ENCODE results near the gene GGNBP2.
A peak's percentile ranks its signal among the peaks of the same experiment; 100 is the strongest.
"Not testable (repeated sequence)": the region's sequence is repeated elsewhere in the genome, so short reads cannot be mapped to it uniquely, and the experiment has no call there.

Gene GGNBP2

GRCh38 chr17:36544307-36545076 lies at the start of gene GGNBP2:
Gene GGNBP2 (plus strand): TSS chr17:36544919. CDS start chr17:36545725, 806 bp downstream.
- peak; percentile 94 for DNase-seq

- no peak for DNase-seq
These were observed 49.6 kb upstream of the GGNBP2 start for GRCh38 chr17:36495076-36495578.

GRCh38 chr17:36496018-36496789 lies 48.5 kb upstream of the GGNBP2 start:
- DNase-seq: no peak

GRCh38 chr17:36498155-36498554 lies 46.6 kb upstream of the GGNBP2 start:
- DNase-seq: no peak

- DNase-seq: no peak
These were observed 46.0 kb upstream of the GGNBP2 start for GRCh38 chr17:36498560-36499300.

- no peak for DNase-seq
These were observed 43.9 kb upstream of the GGNBP2 start for GRCh38 chr17:36500745-36501225.

GRCh38 chr17:36501351-36501750 lies 43.4 kb upstream of the GGNBP2 start:
- no peak for DNase-seq

- no peak for DNase-seq
These were observed 42.8 kb upstream of the GGNBP2 start for GRCh38 chr17:36501963-36502362.

GRCh38 chr17:36503456-36504155 lies 41.1 kb upstream of the GGNBP2 start:
- DNase-seq: no peak

GRCh38 chr17:36504156-36504545 lies 40.6 kb upstream of the GGNBP2 start:
- DNase-seq: no peak

GRCh38 chr17:36505171-36505570 lies 39.5 kb upstream of the GGNBP2 start:
- no peak for DNase-seq

GRCh38 chr17:36506249-36506826 lies 38.4 kb upstream of the GGNBP2 start:
- DNase-seq: no peak

GRCh38 chr17:36506831-36507230 lies 37.9 kb upstream of the GGNBP2 start:
- DNase-seq: no peak

GRCh38 chr17:36507266-36507665 lies 37.5 kb upstream of the GGNBP2 start:
- DNase-seq: no peak

- DNase-seq: not testable (repeated sequence)
These were observed 36.3 kb upstream of the GGNBP2 start for GRCh38 chr17:36508439-36508838.

- no peak for DNase-seq
These were observed 35.3 kb upstream of the GGNBP2 start for GRCh38 chr17:36509272-36509985.

- no peak for DNase-seq
These were observed 34.1 kb upstream of the GGNBP2 start for GRCh38 chr17:36510636-36511035.

GRCh38 chr17:36511216-36511615 lies 33.5 kb upstream of the GGNBP2 start:
- DNase-seq: no peak

- DNase-seq: no peak
These were observed 32.1 kb upstream of the GGNBP2 start for GRCh38 chr17:36512641-36513040.

- no peak for DNase-seq
These were observed 29.9 kb upstream of the GGNBP2 start for GRCh38 chr17:36514856-36515255.

GRCh38 chr17:36515837-36516236 lies 28.9 kb upstream of the GGNBP2 start:
- no peak for DNase-seq
